HL-60 (cell line): ENCODE results near the gene PPIE.
"Not testable (repeated sequence)": the region's sequence is repeated elsewhere in the genome, so short reads cannot be mapped to it uniquely, and the experiment has no call there.

ENCODE experiments used
- CTCF ChIP-seq: IDR thresholded peaks from one replicate; pipeline ENCODE4 v1.5.1; 2011; ENCODE audit warnings: low read length, control low read depth, inconsistent platforms; ENCODE audit not compliant: insufficient read depth
- SPI1 ChIP-seq: IDR thresholded peaks from 2 replicates; pipeline ENCODE4 v1.6.1; 2012; ENCODE audit warnings: low read depth, mild to moderate bottlenecking, borderline replicate concordance
- TF ChIP-seq, protein P1 (sequence below): IDR thresholded peaks from 2 replicates; pipeline ENCODE4 v1.6.1; 2012; ENCODE audit warnings: low read depth; ENCODE audit not compliant: insufficient replicate concordance

DNA sequence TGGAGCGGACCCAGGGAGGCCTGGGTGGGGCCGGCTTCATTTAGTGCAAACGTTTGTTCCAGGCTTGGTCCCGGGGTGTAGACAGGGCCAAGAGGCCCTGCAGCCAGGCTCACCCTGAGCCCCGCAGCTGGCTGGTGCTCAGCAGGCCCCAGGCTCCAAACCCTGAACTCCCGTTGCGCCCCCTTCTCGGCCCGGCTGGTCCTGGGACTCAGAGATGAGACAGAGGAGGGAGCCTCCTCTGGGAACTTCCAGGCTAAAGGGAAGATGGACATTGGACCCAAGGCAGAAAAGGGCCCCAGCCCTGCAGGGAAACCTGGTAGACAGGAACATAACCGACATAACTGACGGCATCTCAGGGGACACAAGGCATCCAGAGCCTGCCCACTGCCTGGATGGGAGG, 36.5 kb downstream of the PPIE start:
- not testable (repeated sequence) for TF ChIP-seq CTCF, SPI1
- TF ChIP-seq, protein P1, sequence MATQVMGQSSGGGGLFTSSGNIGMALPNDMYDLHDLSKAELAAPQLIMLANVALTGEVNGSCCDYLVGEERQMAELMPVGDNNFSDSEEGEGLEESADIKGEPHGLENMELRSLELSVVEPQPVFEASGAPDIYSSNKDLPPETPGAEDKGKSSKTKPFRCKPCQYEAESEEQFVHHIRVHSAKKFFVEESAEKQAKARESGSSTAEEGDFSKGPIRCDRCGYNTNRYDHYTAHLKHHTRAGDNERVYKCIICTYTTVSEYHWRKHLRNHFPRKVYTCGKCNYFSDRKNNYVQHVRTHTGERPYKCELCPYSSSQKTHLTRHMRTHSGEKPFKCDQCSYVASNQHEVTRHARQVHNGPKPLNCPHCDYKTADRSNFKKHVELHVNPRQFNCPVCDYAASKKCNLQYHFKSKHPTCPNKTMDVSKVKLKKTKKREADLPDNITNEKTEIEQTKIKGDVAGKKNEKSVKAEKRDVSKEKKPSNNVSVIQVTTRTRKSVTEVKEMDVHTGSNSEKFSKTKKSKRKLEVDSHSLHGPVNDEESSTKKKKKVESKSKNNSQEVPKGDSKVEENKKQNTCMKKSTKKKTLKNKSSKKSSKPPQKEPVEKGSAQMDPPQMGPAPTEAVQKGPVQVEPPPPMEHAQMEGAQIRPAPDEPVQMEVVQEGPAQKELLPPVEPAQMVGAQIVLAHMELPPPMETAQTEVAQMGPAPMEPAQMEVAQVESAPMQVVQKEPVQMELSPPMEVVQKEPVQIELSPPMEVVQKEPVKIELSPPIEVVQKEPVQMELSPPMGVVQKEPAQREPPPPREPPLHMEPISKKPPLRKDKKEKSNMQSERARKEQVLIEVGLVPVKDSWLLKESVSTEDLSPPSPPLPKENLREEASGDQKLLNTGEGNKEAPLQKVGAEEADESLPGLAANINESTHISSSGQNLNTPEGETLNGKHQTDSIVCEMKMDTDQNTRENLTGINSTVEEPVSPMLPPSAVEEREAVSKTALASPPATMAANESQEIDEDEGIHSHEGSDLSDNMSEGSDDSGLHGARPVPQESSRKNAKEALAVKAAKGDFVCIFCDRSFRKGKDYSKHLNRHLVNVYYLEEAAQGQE: not testable (repeated sequence)
